CD4-positive, CD25-positive, alpha-beta regulatory T cell (primary cell): ENCODE data around the gene EEF1B2. TPM values are rescaled to one million over a fixed set of nuclear protein-coding genes. Genes with fewer than 3 reads are reported as not detected.
"Not testable (repeated sequence)": the region's sequence is repeated elsewhere in the genome, so short reads cannot be mapped to it uniquely, and the experiment has no call there.

Experiments
- ATAC-seq, 2 donors: fragments of 150-1000 bp; cut with Tn5 transposase; one replicate each; pipeline ENCODE4 v1.10.0; 2021; ENCODE audit warnings: low read depth in 2 of 2, moderate number of reproducible peaks in 2 of 2, moderate library complexity in 1 of 2
- DNase-seq, 3 donors: peaks; one replicate each; pipeline versions ENCODE4 v3.0.0 to v3.0.0-alpha.2; 2012 to 2022; ENCODE audit warnings: mixed read lengths in 1 of 3
- H3K27ac ChIP-seq: one replicate; pipeline ENCODE4 v1.7.0; 2013; ENCODE audit warnings: mild to moderate bottlenecking, low read length; ENCODE audit not compliant: insufficient read depth, poor library complexity, severe bottlenecking
- H3K27me3 ChIP-seq: one replicate; pipeline ENCODE4 v1.7.0; 2013; ENCODE audit warnings: low read length; ENCODE audit not compliant: control insufficient read depth, insufficient read depth
- H3K36me3 ChIP-seq: one replicate; pipeline ENCODE4 v1.7.0; 2013; ENCODE audit warnings: mild to moderate bottlenecking, low read length, moderate library complexity; ENCODE audit not compliant: control insufficient read depth, insufficient read depth
- H3K4me1 ChIP-seq: 2 replicates; pipeline ENCODE4 v1.7.0; 2013; ENCODE audit warnings: mild to moderate bottlenecking, low read length; ENCODE audit not compliant: insufficient read depth, control insufficient read depth, poor library complexity, severe bottlenecking
- H3K4me3 ChIP-seq: one replicate; pipeline ENCODE4 v1.7.0; 2013; ENCODE audit warnings: low read depth, mild to moderate bottlenecking, low read length, moderate library complexity
- H3K9me3 ChIP-seq, 2 experiments: 1 replicate in 1 of 2; 2 replicates in 1 of 2; pipeline ENCODE4 v1.7.0; 2013; ENCODE audit warnings: low read length in 2 of 2, mild to moderate bottlenecking in 1 of 2, moderate library complexity in 1 of 2; ENCODE audit not compliant: control insufficient read depth in 2 of 2
- H3K27ac Mint-ChIP-seq, 3 donors: one replicate each; pipeline ENCODE4 v1.8.0; 2020 to 2022; ENCODE audit warnings: mild to moderate bottlenecking in 3 of 3, mixed read lengths in 3 of 3, moderate library complexity in 2 of 3
- H3K27me3 Mint-ChIP-seq: one replicate; pipeline ENCODE4 v1.8.0; 2022; ENCODE audit warnings: mild to moderate bottlenecking, mixed read lengths
- H3K36me3 Mint-ChIP-seq: one replicate; pipeline ENCODE4 v1.8.0; 2020; ENCODE audit warnings: mixed read lengths
- H3K4me1 Mint-ChIP-seq, 4 donors: one replicate each; pipeline ENCODE4 v1.8.0; 2020 to 2022; ENCODE audit warnings: mixed read lengths in 4 of 4, mild to moderate bottlenecking in 1 of 4
- H3K4me3 Mint-ChIP-seq, 4 donors: one replicate each; pipeline ENCODE4 v1.8.0; 2020 to 2022; ENCODE audit warnings: mild to moderate bottlenecking in 4 of 4, mixed read lengths in 4 of 4, moderate library complexity in 3 of 4
- H3K9me3 Mint-ChIP-seq, 7 donors: one replicate each; pipeline ENCODE4 v1.8.0; 2020 to 2022; ENCODE audit warnings: mixed read lengths in 7 of 7, mild to moderate bottlenecking in 3 of 7, moderate library complexity in 2 of 7
- polyA plus RNA-seq, 4 donors: library from polyadenylated mRNA; unstranded; fragments of 300-500 nt; fragmentation: Illumina TruSeq; gene quantifications; one replicate each; pipeline ENCODE4 v1.2.3, GENCODE V29; 2021
- total RNA-seq: library from RNA; stranded (reverse); gene quantifications from one replicate; pipeline ENCODE4 v1.2.3, GENCODE V29; 2022

The EEF1B2 gene
- total and polyA plus RNA-seq, 5 donors from 2014 or later = 511 to 1,183 (median 701) TPM

- not testable (repeated sequence) for H3K27me3 ChIP-seq, ATAC-seq, DNase-seq, H3K27ac Mint-ChIP-seq, H3K27ac ChIP-seq, H3K27me3 Mint-ChIP-seq, H3K9me3 Mint-ChIP-seq, H3K36me3 Mint-ChIP-seq, H3K9me3 ChIP-seq
- Mint-ChIP-seq H3K4me3 (peak overlapping the region; percentile 87 to 99 (median 98)), H3K4me1 (peaks cover 30 to 59% (median 45%) of the 10 kb centered on the region in 4 donors)
- peaks cover 36% of the 10 kb centered on the region for H3K4me1 ChIP-seq
- peaks cover 13% of the 10 kb centered on the region for H3K36me3 ChIP-seq
- peak overlapping the region; percentile 47 for H3K4me3 ChIP-seq
Observed at GRCh38 chr2:206157014-206157413, 2.7 kb upstream of the EEF1B2 start.

- Histone ChIP-seq H3K4me1 (peaks cover 36% of the 10 kb centered on the region), H3K4me3 (peak overlapping the region; percentile 96), H3K27ac (peak overlapping the region; percentile 93), H3K36me3 (peaks cover 27% of the 10 kb centered on the region), H3K27me3 (no peaks in the 10 kb centered on the region), H3K9me3 (no peaks in the 10 kb centered on the region)
- DNase-seq (peak in 1 of 3 donors; percentile 6), ATAC-seq (no peak)
- H3K27me3 Mint-ChIP-seq = no peaks in the 10 kb centered on the region
- H3K27ac Mint-ChIP-seq = peak overlapping the region; percentile 98 to 100 (median 99)
- H3K9me3 Mint-ChIP-seq = peaks cover 0 to 2% (median 0%) of the 10 kb centered on the region in 7 donors
- peak overlapping the region; percentile 97 to 100 (median 98) for H3K4me3 Mint-ChIP-seq
- peaks cover 27 to 72% (median 56%) of the 10 kb centered on the region in 4 donors for H3K4me1 Mint-ChIP-seq
- peaks cover 21% of the 10 kb centered on the region for H3K36me3 Mint-ChIP-seq
Observed at GRCh38 chr2:206158563-206159345, 941 bp upstream of the EEF1B2 start.

GRCh38 chr2:206160125-206160806 is 571 bp downstream of the EEF1B2 start:
- ATAC-seq (peak in 1 of 2 donors; percentile 47), DNase-seq (no peak)
- Histone ChIP-seq H3K9me3 (no peaks in the 10 kb centered on the region), H3K4me3 (peak overlapping the region; percentile 93), H3K36me3 (peaks cover 27% of the 10 kb centered on the region), H3K4me1 (peaks cover 36% of the 10 kb centered on the region), H3K27me3 (no peaks in the 10 kb centered on the region), H3K27ac (peak overlapping the region; percentile 93)
- Mint-ChIP-seq H3K36me3 (peaks cover 26% of the 10 kb centered on the region), H3K4me1 (peaks cover 32 to 65% (median 53%) of the 10 kb centered on the region in 4 donors), H3K9me3 (peaks cover 0 to 2% (median 0%) of the 10 kb centered on the region in 7 donors), H3K27ac (peak overlapping the region; percentile 98 to 100 (median 99)), H3K4me3 (peak overlapping the region; percentile 97 to 100 (median 98)), H3K27me3 (no peaks in the 10 kb centered on the region)

- no peaks in the 10 kb centered on the region for H3K27me3 Mint-ChIP-seq
- H3K4me1 ChIP-seq = peaks cover 36% of the 10 kb centered on the region
- H3K4me1 Mint-ChIP-seq = peaks cover 32 to 65% (median 53%) of the 10 kb centered on the region in 4 donors
- ATAC-seq (no peak), DNase-seq (no peak)
- H3K27ac Mint-ChIP-seq = peak overlapping the region; percentile 93 to 99 (median 98)
- peak overlapping the region; percentile 93 for H3K27ac ChIP-seq
- peak overlapping the region; percentile 97 to 100 (median 98) for H3K4me3 Mint-ChIP-seq
- peaks cover 27% of the 10 kb centered on the region for H3K36me3 ChIP-seq
- peaks cover 26% of the 10 kb centered on the region for H3K36me3 Mint-ChIP-seq
- no peaks in the 10 kb centered on the region for H3K27me3 ChIP-seq
- H3K9me3 Mint-ChIP-seq = peaks cover 0 to 2% (median 0%) of the 10 kb centered on the region in 7 donors
- no peaks in the 10 kb centered on the region for H3K9me3 ChIP-seq
- peak overlapping the region; percentile 93 for H3K4me3 ChIP-seq
Observed at GRCh38 chr2:206160807-206161179, 1.1 kb downstream of the EEF1B2 start.

- not testable (repeated sequence) for H3K27ac Mint-ChIP-seq, H3K4me3 ChIP-seq, H3K27me3 ChIP-seq, H3K27ac ChIP-seq, ATAC-seq, H3K27me3 Mint-ChIP-seq, H3K9me3 ChIP-seq, DNase-seq, H3K9me3 Mint-ChIP-seq
- H3K4me1 Mint-ChIP-seq = peaks cover 32 to 58% (median 44%) of the 10 kb centered on the region in 4 donors
- Histone ChIP-seq H3K36me3 (peaks cover 24% of the 10 kb centered on the region), H3K4me1 (peaks cover 31% of the 10 kb centered on the region)
- peaks cover 31% of the 10 kb centered on the region for H3K36me3 Mint-ChIP-seq
- peak overlapping the region in 2 of 4 donors; percentile 40 to 76 for H3K4me3 Mint-ChIP-seq
Observed at GRCh38 chr2:206162401-206162800, 2.7 kb downstream of the EEF1B2 start.

GRCh38 chr2:206163251-206163880 is 3.7 kb downstream of the EEF1B2 start:
- Histone ChIP-seq H3K4me3 (no peak overlapping the region), H3K36me3 (peaks cover 24% of the 10 kb centered on the region), H3K27ac (no peak overlapping the region), H3K4me1 (peaks cover 22% of the 10 kb centered on the region), H3K9me3 (no peaks in the 10 kb centered on the region), H3K27me3 (no peaks in the 10 kb centered on the region)
- Mint-ChIP-seq H3K27ac (peak overlapping the region in 2 of 3 donors; percentile 11 to 48), H3K36me3 (peaks cover 31% of the 10 kb centered on the region), H3K27me3 (no peaks in the 10 kb centered on the region), H3K4me1 (peaks cover 29 to 52% (median 39%) of the 10 kb centered on the region in 4 donors), H3K9me3 (no peaks in the 10 kb centered on the region), H3K4me3 (peak overlapping the region in 2 of 4 donors; percentile 18 to 76)
- DNase-seq (peak in 1 of 3 donors; percentile 6), ATAC-seq (no peak)

GRCh38 chr2:206164261-206164862 is 4.7 kb downstream of the EEF1B2 start:
- peak overlapping the region in 2 of 3 donors; percentile 5 to 49 for H3K27ac Mint-ChIP-seq
- H3K4me3 Mint-ChIP-seq = peak overlapping the region in 1 of 4 donors; percentile 71
- Histone ChIP-seq H3K9me3 (no peaks in the 10 kb centered on the region), H3K4me3 (no peak overlapping the region), H3K36me3 (peaks cover 24% of the 10 kb centered on the region), H3K4me1 (peaks cover 17% of the 10 kb centered on the region), H3K27me3 (no peaks in the 10 kb centered on the region), H3K27ac (no peak overlapping the region)
- H3K27me3 Mint-ChIP-seq = no peaks in the 10 kb centered on the region
- H3K36me3 Mint-ChIP-seq = peaks cover 35% of the 10 kb centered on the region
- peaks cover 22 to 45% (median 33%) of the 10 kb centered on the region in 4 donors for H3K4me1 Mint-ChIP-seq
- peak; percentile 21 to 28 (median 24) for DNase-seq
- no peaks in the 10 kb centered on the region for H3K9me3 Mint-ChIP-seq
- no peak for ATAC-seq
